ENCODE measurements around the gene APH1B.

APH1B gene

DNA sequence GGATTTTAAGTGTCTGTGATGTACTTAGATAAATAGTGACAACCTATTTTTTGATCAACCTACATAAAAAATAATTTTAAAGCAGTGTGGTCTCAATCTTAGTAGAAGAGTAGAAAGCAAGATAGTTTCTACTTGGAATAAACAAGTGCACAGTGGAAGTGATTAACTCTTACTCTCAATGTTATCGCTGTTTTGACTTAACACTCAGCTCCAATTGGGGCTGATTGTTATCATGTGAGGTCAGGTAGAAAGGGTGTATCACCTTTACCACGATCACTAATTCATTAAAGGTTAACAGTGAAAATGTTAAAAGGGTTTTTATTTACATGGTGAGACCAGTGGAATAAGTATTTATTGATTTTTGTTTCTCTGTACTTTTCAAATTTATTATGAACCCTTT is 22.4 kb upstream of the APH1B start:
- DNase-seq: no peak

DNA sequence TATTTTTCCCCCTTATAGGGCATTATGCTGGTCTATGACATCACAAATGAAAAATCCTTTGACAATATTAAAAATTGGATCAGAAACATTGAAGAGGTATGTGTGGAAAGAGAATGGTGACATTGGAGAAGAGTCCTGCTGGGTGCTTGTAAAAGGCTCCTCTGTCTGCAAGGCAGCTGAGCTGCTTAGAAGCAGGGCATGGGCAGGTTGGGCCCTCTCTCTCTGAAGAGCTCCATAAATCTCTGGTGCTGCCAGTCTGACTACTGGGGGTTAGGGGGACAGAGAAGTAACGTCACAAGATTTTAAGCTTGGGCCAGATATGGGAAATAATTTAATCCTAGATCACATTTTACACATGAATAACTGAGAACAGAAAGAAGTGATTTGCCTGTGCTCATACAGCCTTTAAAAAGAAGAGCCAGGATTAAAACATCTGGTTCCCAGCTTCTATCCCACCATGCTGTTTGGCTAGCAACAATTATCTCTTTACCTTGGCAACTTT is 21.9 kb upstream of the APH1B start:
- DNase-seq: no peak

DNA sequence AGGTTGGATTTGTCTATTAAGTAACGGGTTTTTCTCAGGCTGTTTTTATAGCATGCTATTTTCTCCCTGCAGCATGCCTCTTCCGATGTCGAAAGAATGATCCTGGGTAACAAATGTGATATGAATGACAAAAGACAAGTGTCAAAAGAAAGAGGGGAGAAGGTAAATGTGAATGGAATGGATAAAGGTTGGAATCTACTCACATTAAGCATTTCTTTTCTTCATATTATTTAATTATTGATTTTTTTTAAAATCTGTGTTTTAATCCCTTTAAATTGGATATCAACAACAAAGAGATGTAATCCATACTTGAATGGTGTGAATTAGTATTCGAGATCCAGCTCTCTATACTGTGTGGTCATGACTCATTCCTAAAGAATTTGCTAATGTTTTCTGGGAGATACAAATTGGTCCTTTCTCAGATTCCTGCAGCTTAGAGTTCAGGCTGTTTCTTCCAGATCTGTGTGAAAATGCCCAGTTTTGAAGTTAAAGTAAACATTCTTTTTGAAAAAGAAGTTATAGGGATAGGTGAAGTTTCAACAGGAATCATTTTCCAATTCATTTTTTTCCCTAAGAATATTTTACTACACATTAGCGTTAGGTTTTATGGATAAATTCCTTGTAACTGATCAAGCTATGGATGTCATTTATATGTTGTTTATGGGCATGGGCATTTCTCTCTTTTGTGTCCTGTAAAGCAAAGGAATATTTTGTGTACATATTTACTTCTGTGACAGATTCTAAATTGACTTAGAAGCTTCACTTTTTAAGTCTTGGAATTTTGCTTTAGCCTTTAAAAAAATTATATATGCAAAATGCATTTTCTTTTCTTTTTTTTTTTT is 20.8 kb upstream of the APH1B start:
- DNase-seq: no peak

GRCh38 chr15:63258658-63259057 is 18.7 kb upstream of the APH1B start:
- no peak for DNase-seq

- DNase-seq: no peak
Observed at GRCh38 chr15:63260791-63261190, 16.6 kb upstream of the APH1B start.

DNA sequence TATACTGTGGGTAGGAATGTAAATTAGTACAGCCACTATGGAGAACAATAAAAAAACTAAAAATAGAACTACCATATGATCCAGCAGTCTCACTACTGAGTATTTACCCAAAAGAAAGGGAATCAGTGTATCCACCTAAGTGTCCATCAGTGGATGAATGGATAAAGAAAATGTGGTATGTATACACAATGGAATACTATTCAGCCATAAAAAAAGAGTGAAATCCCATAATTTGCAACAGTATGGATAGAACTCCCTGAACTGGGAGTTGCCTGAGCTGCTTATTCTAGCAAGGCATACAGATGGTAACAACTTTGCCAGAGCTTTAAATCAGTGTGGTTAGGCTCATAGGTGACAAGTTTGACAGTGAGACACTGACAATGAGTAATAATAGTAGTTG is 16.1 kb upstream of the APH1B start:
- DNase-seq: no peak

DNA sequence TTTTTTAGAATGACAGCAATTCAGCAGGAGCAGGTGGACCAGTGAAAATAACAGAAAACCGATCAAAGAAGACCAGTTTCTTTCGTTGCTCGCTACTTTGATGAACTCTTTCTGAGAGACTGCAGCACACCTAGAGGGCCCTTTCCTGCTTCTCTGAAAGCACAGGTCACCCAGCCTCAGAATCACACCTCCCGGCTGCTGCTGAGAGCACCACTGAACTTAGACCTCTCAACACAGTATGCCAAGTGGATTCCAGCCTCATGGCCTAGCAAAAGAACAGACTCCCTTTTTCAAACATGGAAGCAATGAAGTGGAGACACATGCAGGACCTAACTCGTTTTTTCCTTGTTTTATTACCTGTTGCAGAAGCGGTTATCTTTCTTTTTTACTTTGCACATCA is 13.9 kb upstream of the APH1B start:
- no peak for DNase-seq

- DNase-seq: no peak
Observed at GRCh38 chr15:63264688-63265293, 12.6 kb upstream of the APH1B start.

DNA sequence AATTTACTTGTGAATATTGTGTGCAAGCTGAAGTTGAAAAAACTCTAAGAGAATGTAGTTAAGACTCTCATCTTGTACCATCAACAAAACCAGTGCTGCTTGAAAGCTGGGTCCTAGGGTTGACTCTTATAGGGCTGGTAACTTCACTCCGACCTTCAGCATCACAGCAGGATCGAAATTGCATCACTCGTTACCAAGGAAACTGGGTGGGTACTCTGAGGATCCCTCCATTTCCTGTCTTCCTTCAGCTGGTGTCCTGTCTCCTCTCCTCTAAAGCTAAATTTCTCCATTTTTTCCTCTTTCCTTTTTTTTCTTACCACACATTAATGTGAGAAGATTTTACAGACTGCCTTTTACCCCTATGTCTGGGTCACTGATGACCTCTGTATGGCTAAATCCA is 3.0 kb upstream of the APH1B start:
- no peak for DNase-seq

DNA sequence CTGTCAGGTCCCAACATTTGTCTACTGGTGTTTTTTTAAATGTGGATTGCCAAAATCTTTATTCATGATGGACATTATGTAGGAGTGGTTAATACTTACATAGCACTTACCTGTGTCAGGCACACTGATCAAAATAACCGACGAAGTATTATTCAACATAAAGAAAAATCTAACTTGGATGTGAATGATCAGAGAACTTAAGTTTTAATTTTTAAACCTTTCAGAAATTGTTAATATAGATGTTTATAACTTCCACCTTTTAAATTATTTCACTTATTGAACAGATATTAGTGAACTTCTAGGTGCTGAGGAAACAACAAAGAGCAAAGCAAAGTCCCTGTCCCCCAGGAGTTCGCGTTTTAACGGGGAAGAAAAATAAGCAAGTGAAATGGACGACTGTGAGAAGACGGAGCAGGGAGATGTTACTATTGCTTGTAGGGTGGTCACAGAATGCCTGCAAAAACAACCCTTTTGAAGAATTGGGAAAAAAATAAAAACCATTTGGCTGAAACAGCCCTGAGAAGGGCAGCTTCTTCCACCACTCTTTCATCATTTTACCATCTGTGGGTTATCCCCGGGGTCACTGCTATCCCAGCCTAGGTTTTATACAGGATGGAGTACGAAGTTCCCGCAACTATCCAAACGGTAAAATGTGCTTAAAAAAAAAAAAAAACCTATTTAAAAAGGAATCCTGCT is 915 bp upstream of the APH1B start:
- DNase-seq: no peak

GRCh38 chr15:63277893-63278456 is 570 bp downstream of the APH1B start:
- no peak for DNase-seq

GRCh38 chr15:63283126-63283525 is 5.7 kb downstream of the APH1B start:
- no peak for DNase-seq

DNA sequence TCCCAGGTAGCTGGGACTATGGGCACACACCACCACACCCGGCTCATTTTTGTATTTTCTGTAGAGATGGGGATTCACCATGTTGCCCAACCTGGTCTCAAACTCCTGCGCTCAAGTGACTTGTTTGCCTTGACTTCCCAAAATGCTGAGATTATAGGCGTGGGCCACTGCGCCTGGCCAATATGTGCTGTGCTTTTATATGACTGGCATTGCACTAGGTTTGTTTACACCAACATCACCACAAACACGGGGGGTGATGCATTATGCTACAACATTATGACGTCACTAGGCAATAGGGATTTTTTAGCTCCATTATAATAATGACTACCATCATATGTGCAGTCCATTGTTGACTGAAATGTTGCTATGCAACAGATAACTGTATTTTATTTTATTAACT is 6.9 kb downstream of the APH1B start:
- DNase-seq: no peak

- no peak for DNase-seq
Observed at GRCh38 chr15:63287109-63287508, 9.7 kb downstream of the APH1B start.

- DNase-seq: no peak
Observed at GRCh38 chr15:63288342-63288741, 10.9 kb downstream of the APH1B start.

GRCh38 chr15:63288778-63289378 is 11.5 kb downstream of the APH1B start:
- no peak for DNase-seq

DNA sequence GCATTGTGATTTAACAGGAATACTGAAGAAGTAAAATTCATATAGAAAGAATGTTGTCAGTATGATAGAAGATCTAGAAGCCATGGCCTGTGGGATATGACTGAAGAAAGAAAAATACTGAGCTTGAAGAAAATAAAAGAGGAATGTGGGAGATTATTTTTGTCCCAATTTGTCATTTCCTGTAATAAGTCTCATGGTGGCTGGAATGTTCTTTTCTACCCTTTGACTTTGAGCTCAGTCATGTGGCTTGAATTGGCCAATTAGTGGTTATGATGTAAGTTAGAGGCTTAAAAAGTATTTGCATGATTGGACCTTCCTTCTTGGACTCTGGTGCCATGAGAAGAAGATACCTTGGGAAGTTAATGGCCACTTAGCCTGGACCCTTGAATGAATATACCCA is 14.1 kb downstream of the APH1B start:
- DNase-seq: no peak

DNA sequence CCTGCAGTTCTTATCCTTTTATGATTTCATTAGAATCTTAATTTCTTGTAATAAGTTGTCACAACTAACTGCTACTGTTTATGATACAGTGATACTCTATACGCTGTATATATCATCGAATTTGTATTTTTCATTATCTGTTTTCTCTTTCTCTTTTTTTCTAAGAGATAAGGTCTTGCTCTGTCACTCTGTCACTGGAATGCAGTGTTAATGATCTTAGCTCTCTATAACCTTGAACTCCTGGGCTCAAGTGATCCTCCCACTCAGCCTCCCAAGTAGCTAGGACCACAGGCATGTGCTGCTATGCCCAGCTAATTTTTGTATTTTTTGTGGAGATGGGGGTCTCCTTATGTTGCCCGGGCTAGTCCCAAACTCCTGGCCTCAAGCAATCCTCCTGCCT is 14.8 kb downstream of the APH1B start:
- DNase-seq: no peak

DNA sequence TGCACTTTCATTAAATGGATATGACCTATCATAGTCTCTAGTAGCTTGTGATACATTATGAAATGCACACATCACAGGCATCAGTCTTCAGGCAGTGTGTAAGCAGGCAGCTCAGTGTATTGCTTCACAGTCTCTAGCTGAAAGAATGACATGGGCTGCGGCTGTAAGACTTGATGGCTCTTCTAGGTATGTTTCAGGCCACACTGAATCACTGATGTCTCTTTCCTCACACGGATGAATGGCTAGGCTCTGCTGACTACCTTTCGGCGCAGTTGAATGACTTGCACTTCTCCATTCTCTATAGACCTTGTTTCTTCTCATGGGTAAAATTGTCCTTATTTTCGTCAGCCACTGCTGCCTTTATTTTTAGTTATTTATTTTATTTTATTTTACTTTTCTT is 15.4 kb downstream of the APH1B start:
- no peak for DNase-seq

DNA sequence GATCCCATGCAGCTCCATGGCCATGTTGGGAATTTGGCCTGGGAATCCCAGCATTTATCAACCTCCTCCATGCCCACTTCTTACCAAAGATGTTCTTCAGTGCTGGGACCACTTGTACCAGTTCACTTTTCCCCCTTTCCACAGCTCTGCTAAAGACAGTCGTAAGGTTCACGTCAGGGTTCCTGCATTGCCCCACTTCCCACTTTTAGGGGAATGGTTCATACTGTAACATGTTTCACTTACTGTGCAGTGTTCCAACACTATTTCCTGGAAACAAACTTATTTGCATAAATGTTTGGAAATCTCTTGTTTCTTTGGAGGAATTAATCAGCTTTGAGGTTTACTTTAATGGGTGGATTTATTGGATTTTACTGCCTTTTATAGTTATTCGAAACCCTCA is 17.0 kb downstream of the APH1B start:
- no peak for DNase-seq

GRCh38 chr15:63295341-63295740 is 17.9 kb downstream of the APH1B start:
- DNase-seq: no peak

- no peak for DNase-seq
Observed at GRCh38 chr15:63296195-63296594, 18.8 kb downstream of the APH1B start.

- no peak for DNase-seq
Observed at GRCh38 chr15:63299943-63300575, 22.7 kb downstream of the APH1B start.

Data from NK-92 treated with Interleukin-12 subunit alpha and Interleukin-12 subunit beta, amount 100 ng/mL, for 24 hours (cell line).